ENCODE results near the gene UCN3. TPM values are rescaled to one million over a fixed set of nuclear protein-coding genes. Genes with fewer than 3 reads are reported as not detected.

Gene UCN3
- total and polyA plus RNA-seq, 9 of the 15 experiments (the other 6 are each of a cell fraction or from before 2014, with no cell fraction given), result not detected

DNA sequence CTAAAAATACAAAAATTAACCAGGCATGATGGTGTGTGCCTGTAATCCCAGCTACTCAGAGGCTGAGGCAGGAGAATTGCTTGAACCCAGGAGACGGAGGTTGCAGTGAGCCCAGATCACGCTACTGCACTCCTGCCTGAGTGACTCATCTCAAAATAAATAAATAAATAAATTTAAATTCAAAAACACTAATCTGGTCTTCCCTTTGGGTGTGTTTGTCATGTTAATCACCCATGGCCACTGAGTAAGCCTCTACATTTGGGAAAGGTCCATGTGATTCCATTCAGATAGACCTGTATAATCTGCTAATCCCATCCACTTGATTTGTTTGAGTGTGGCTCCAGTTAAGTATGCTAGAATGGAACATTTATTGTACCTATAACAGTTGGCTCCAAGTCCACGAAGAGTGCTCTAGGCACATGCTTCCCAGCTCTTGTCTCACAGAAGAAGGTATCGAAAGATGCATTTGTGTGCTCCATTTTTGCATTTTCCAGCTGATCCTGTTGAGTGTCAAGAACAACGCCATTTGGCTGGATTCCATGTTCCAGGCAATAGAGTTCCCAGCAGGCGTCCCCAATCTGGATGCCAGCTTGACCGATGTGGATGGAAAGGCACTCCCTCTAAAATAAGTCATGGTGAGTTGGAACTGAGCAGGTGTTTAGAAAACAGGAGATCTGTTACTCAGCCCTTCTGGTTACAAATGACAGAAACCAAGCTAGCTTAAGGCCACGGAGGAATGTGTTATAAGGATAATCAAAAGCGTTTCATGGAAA, 35.9 kb downstream of the UCN3 start:
- H3K79me2 ChIP-seq (ENCODE audit: control insufficient read depth, insufficient read depth, low read length), result no peaks in the 10 kb centered on the region
- H4K20me1 ChIP-seq (replicated peaks; ENCODE audit: control insufficient read depth, insufficient read depth, low read length), result no peaks in the 10 kb centered on the region
- H3K27me3 ChIP-seq (ENCODE audit: control insufficient read depth in 2 of 2, insufficient read depth in 2 of 2, low read length in 2 of 2), result no peaks in the 10 kb centered on the region
- POLR2A ChIA-PET, result interaction anchor here (1.0 kb wide), 1 partner anchor 574 kb away, joined by 3 read pairs; the partner anchor contains the start of gene AKR1E2
- FAIRE-seq (no peak), DNase-seq (ENCODE audit: extremely low read depth in 1 of 4, low spot score in 3 of 4) (no peak), ATAC-seq (no peak)
- H3K36me3 ChIP-seq (ENCODE audit: control insufficient read depth, insufficient read depth, low read length), result no peaks in the 10 kb centered on the region; the same call in 2 of the 3 replicates
- H3K9ac ChIP-seq (ENCODE audit: insufficient read depth in 1 of 2, low read depth in 2 of 2, low read length in 2 of 2), result no peak overlapping the region
- 78% methylated on average over 9 of the region's 9 CpGs for WGBS (ENCODE audit: insufficient coverage, low coverage, missing lambda C conversion rate)
- CTCF ChIA-PET (ENCODE audit: low intra/inter-chr PET ratio), result no interaction called here
- H3K4me1 ChIP-seq (replicated peaks in 1 of 2; ENCODE audit: control insufficient read depth in 2 of 2, insufficient read depth in 2 of 2, low read length in 2 of 2), result peaks cover 2 to 21% of the 10 kb centered on the region in 2 experiments; a peak in 3 of 5 replicates
- no peak overlapping the region for H3K27ac ChIP-seq (ENCODE audit: extremely low read depth, low read depth, low read length)
- no peaks in the 10 kb centered on the region for H3K9me1 ChIP-seq (ENCODE audit: control insufficient read depth, insufficient read depth, low read length)
- no peak overlapping the region for H3K4me3 ChIP-seq
- no peaks in the 10 kb centered on the region for H3K9me3 ChIP-seq (replicated peaks; ENCODE audit: control insufficient read depth, insufficient read depth, low read depth, low read length)
- TF ChIP-seq BRCA1 (IDR thresholded peaks at IDR 0.05) (no peak), BRCA1 (CRISPR knock-in tag; IDR thresholded peaks at IDR 0.05) (no peak), ZNF639 (CRISPR knock-in tag; conservative IDR thresholded peaks at IDR 0.05 in 1 of 2, IDR thresholded peaks at IDR 0.05 in 1 of 2) (no peak), ZNF263 (CRISPR knock-in tag; IDR thresholded peaks at IDR 0.05; ENCODE audit: borderline replicate concordance) (no peak), ZNF780A (CRISPR knock-in tag; IDR thresholded peaks at IDR 0.05) (no peak), CBX1 (IDR thresholded peaks at IDR 0.05; ENCODE audit: low read depth) (no peak), TAF15 (IDR thresholded peaks at IDR 0.05; ENCODE audit: low read depth, low read length) (no peak), KAT7 (CRISPR knock-in tag; IDR thresholded peaks at IDR 0.05; ENCODE audit: borderline replicate concordance) (no peak), RBM25 (IDR thresholded peaks at IDR 0.05; ENCODE audit: low read depth, low read length, severe bottlenecking) (no peak), NR0B1 (IDR thresholded peaks at IDR 0.05; ENCODE audit: partially characterized antibody) (no peak), ARNT (IDR thresholded peaks at IDR 0.05) (no peak), NFATC3 (IDR thresholded peaks at IDR 0.05) (no peak), NCOR1 (IDR thresholded peaks at IDR 0.05) (no peak), CTBP1 (IDR thresholded peaks at IDR 0.05; ENCODE audit: borderline replicate concordance) (no peak)
- TF ChIP-seq, protein P1, sequence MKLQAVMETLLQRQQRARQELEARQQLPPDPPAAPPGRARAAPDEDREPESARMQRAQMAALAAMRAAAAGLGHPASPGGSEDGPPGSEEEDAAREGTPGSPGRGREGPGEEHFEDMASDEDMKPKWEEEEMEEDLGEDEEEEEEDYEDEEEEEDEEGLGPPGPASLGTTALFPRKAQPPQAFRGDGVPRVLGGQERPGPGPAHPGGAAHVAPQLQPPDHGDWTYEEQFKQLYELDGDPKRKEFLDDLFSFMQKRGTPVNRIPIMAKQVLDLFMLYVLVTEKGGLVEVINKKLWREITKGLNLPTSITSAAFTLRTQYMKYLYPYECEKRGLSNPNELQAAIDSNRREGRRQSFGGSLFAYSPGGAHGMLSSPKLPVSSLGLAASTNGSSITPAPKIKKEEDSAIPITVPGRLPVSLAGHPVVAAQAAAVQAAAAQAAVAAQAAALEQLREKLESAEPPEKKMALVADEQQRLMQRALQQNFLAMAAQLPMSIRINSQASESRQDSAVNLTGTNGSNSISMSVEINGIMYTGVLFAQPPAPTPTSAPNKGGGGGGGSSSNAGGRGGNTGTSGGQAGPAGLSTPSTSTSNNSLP (IDR thresholded peaks at IDR 0.05; ENCODE audit: borderline replicate concordance, low read depth, low read length), result no peak
- in situ Hi-C loops (cut with MboI) (no loop called here), intact Hi-C loops (cut with micrococcal nuclease) (no loop called here)
- BruUV-seq (replicated peaks), result no TSS peak
- H3K4me2 ChIP-seq (ENCODE audit: insufficient read depth, low read length), result no peak overlapping the region
- H2AFZ ChIP-seq (ENCODE audit: low read depth, low read length), result no peak overlapping the region
